ENCODE measurements around the gene GPM6B. TPM values are rescaled to one million over a fixed set of nuclear protein-coding genes. Genes with fewer than 3 reads are reported as not detected.

Gene GPM6B
- total RNA-seq (not detected), total RNA-seq (0.12 to 0.23 reads per million in 2 donors)

- no peaks in the 10 kb centered on the region for H3K4me1 Mint-ChIP-seq
- no peak for DNase-seq
- ATAC-seq: no peak
- H3K27ac Mint-ChIP-seq: no peak within 1 kb of the TSS
- H3K9me3 ChIP-seq (ENCODE audit: control insufficient read depth, low read length, poor library complexity, severe bottlenecking): no peaks in the 10 kb centered on the region
- peaks cover 28% of the 10 kb centered on the region for H3K27me3 Mint-ChIP-seq
- no peaks in the 10 kb centered on the region for H3K36me3 Mint-ChIP-seq (ENCODE audit: low read depth)
- H3K4me3 Mint-ChIP-seq: no peak within 1 kb of the TSS
Observed at GRCh38 chrX:13816643-13817627, at the start of gene GPM6B. Gene GPM6B, minus strand, starts transcription at chrX:13817093. Its CDS starts 189 bp downstream, at chrX:13816904.

DNA sequence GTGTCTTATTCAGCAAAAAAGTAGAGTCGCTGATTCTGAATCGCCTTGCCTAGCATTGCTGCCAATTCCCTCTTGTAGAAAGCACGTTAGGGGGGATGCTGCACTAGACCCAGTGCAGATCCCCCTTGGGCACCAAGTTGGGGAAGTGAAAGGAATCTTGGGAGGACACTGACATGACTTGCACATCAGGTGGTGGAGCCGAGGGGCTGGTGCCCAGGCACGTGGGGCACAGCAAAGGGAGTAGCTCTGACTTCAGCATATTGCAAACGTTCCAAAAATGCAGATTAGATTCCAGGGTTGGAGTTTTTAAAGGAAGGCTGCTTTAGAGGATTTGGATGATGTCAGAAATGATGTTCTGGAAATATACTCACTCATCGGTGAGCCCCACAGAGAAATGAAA lies 47.4 kb upstream of the GPM6B start:
- no peaks in the 10 kb centered on the region for H3K9me3 ChIP-seq (ENCODE audit: control insufficient read depth, low read length, poor library complexity, severe bottlenecking)
- Mint-ChIP-seq H3K4me3 (no peak overlapping the region), H3K4me1 (no peaks in the 10 kb centered on the region)

DNA sequence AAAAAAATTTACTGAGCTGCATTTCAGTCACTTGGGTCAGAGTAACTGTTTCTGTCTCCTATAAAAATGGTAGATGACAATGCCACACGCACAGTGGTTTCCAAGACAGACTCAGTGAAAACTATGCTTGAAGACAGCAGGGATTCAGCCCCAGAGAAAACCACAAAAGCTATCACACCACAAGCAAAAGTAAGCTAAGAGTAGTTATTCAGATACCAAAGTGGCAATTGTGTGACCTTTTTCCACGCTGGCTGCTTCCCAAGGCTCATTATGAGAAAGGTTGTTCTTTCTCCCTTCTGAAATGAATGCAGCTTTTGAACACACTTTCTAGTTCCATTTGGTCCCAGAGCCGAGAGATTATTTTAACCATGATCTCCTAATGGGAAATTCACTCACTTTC lies 46.4 kb upstream of the GPM6B start:
- ATAC-seq (no peak), DNase-seq (no peak)
- no peaks in the 10 kb centered on the region for H3K36me3 Mint-ChIP-seq (ENCODE audit: low read depth)
- no peak overlapping the region for H3K27ac Mint-ChIP-seq
- no peaks in the 10 kb centered on the region for H3K4me1 Mint-ChIP-seq
- peaks cover 20% of the 10 kb centered on the region for H3K27me3 Mint-ChIP-seq
- H3K4me3 Mint-ChIP-seq: no peak overlapping the region
- no peaks in the 10 kb centered on the region for H3K9me3 ChIP-seq (ENCODE audit: control insufficient read depth, low read length, poor library complexity, severe bottlenecking)

More for the DNA sequence above, 47.4 kb upstream of the GPM6B start:
- no peak for DNase-seq
- ATAC-seq: no peak
- Mint-ChIP-seq H3K36me3 (ENCODE audit: low read depth) (no peaks in the 10 kb centered on the region), H3K27ac (no peak overlapping the region), H3K27me3 (peaks cover 14% of the 10 kb centered on the region)

GRCh38 chrX:13859724-13860123 lies 42.8 kb upstream of the GPM6B start:
- Mint-ChIP-seq H3K4me3 (no peak overlapping the region), H3K27me3 (peaks cover 27% of the 10 kb centered on the region), H3K27ac (no peak overlapping the region), H3K36me3 (ENCODE audit: low read depth) (no peaks in the 10 kb centered on the region), H3K4me1 (no peaks in the 10 kb centered on the region)
- H3K9me3 ChIP-seq (ENCODE audit: control insufficient read depth, low read length, poor library complexity, severe bottlenecking): no peaks in the 10 kb centered on the region
- ATAC-seq: no peak
- no peak for DNase-seq

DNA sequence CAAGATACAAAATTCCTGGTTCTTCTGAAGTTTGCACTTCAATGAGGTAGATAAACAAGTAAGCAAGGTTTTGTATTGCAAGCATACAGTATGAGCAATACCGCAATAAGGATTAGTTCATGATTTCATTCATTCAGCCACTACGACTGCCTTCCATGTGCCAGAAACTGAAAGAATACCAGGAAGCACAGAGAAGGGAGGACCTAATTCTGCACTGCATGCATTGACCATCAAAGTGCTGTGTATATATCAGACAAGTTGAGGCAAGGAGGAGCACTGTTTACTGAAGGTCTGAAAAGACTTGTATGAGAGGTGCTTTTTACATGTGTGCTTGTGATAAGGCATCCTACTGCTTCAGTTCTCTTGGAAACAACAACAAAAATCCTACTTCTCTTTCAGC lies 40.9 kb upstream of the GPM6B start:
- Mint-ChIP-seq H3K4me1 (no peaks in the 10 kb centered on the region), H3K36me3 (ENCODE audit: low read depth) (no peaks in the 10 kb centered on the region), H3K27me3 (peaks cover 18% of the 10 kb centered on the region), H3K27ac (no peak overlapping the region), H3K4me3 (no peak overlapping the region)
- DNase-seq (no peak), ATAC-seq (no peak)
- H3K9me3 ChIP-seq (ENCODE audit: control insufficient read depth, low read length, poor library complexity, severe bottlenecking): no peaks in the 10 kb centered on the region

- H3K9me3 ChIP-seq (ENCODE audit: control insufficient read depth, low read length, poor library complexity, severe bottlenecking): no peaks in the 10 kb centered on the region
- Mint-ChIP-seq H3K4me1 (no peaks in the 10 kb centered on the region), H3K4me3 (no peak overlapping the region), H3K27me3 (peaks cover 18% of the 10 kb centered on the region), H3K36me3 (ENCODE audit: low read depth) (no peaks in the 10 kb centered on the region), H3K27ac (no peak overlapping the region)
- DNase-seq: no peak
- no peak for ATAC-seq
Observed at GRCh38 chrX:13855689-13856450, 39.0 kb upstream of the GPM6B start.

- no peaks in the 10 kb centered on the region for H3K9me3 ChIP-seq (ENCODE audit: control insufficient read depth, low read length, poor library complexity, severe bottlenecking)
- no peaks in the 10 kb centered on the region for H3K36me3 Mint-ChIP-seq (ENCODE audit: low read depth)
- H3K4me3 Mint-ChIP-seq: no peak overlapping the region
- H3K27ac Mint-ChIP-seq: no peak overlapping the region
- no peak for ATAC-seq
- peaks cover 13% of the 10 kb centered on the region for H3K27me3 Mint-ChIP-seq
- DNase-seq: no peak
- H3K4me1 Mint-ChIP-seq: no peaks in the 10 kb centered on the region
Observed at GRCh38 chrX:13854003-13854402, 37.1 kb upstream of the GPM6B start.

- Mint-ChIP-seq H3K4me1 (no peaks in the 10 kb centered on the region), H3K27ac (no peak overlapping the region), H3K4me3 (no peak overlapping the region), H3K36me3 (ENCODE audit: low read depth) (no peaks in the 10 kb centered on the region), H3K27me3 (peaks cover 5% of the 10 kb centered on the region)
- H3K9me3 ChIP-seq (ENCODE audit: control insufficient read depth, low read length, poor library complexity, severe bottlenecking): no peaks in the 10 kb centered on the region
- ATAC-seq (no peak), DNase-seq (no peak)
Observed at GRCh38 chrX:13852001-13852695, 35.3 kb upstream of the GPM6B start.

- Mint-ChIP-seq H3K27ac (no peak overlapping the region), H3K27me3 (no peaks in the 10 kb centered on the region), H3K4me1 (peaks cover 2% of the 10 kb centered on the region), H3K4me3 (no peak overlapping the region), H3K36me3 (ENCODE audit: low read depth) (no peaks in the 10 kb centered on the region)
- ATAC-seq (no peak), DNase-seq (no peak)
- no peaks in the 10 kb centered on the region for H3K9me3 ChIP-seq (ENCODE audit: control insufficient read depth, low read length, poor library complexity, severe bottlenecking)
Observed at GRCh38 chrX:13845721-13846378, 29.0 kb upstream of the GPM6B start.

DNA sequence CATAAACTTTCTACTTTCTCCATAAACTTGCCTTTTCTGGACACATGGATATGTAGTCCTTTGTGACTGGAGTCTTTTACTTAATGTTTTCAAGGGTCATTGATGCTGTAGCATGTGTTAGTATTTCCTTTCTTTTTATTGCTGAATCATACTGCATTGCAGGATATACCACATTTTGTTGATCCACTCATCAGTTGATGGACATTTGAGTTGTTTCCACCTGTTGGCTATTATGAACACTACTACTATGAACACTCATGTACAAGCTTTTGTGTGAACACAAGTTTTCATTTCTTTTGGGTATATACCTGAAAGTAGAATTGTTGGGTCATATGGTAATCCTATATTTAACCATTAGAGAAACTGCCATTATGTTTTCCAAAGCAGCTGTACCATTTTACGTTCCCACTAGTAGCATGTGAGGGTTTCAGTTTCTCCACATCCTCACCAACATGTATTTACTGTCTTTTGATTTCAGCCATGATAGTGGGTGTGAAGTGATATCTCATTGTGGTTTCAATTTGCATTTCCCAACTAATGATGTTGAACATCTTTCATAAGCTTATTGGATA lies 26.3 kb upstream of the GPM6B start:
- no peak for ATAC-seq
- H3K4me3 Mint-ChIP-seq: no peak overlapping the region

GRCh38 chrX:13840121-13840520 lies 23.2 kb upstream of the GPM6B start:
- no peak for ATAC-seq
- Mint-ChIP-seq H3K4me1 (peaks cover 2% of the 10 kb centered on the region), H3K36me3 (ENCODE audit: low read depth) (no peaks in the 10 kb centered on the region), H3K27me3 (no peaks in the 10 kb centered on the region), H3K27ac (no peak overlapping the region), H3K4me3 (no peak overlapping the region)
- no peak for DNase-seq
- H3K9me3 ChIP-seq (ENCODE audit: control insufficient read depth, low read length, poor library complexity, severe bottlenecking): no peaks in the 10 kb centered on the region

More for the DNA sequence above, 26.3 kb upstream of the GPM6B start:
- no peaks in the 10 kb centered on the region for H3K36me3 Mint-ChIP-seq (ENCODE audit: low read depth)
- peaks cover 2% of the 10 kb centered on the region for H3K4me1 Mint-ChIP-seq
- DNase-seq: no peak
- no peaks in the 10 kb centered on the region for H3K9me3 ChIP-seq (ENCODE audit: control insufficient read depth, low read length, poor library complexity, severe bottlenecking)
- H3K27ac Mint-ChIP-seq: no peak overlapping the region
- H3K27me3 Mint-ChIP-seq: no peaks in the 10 kb centered on the region

DNA sequence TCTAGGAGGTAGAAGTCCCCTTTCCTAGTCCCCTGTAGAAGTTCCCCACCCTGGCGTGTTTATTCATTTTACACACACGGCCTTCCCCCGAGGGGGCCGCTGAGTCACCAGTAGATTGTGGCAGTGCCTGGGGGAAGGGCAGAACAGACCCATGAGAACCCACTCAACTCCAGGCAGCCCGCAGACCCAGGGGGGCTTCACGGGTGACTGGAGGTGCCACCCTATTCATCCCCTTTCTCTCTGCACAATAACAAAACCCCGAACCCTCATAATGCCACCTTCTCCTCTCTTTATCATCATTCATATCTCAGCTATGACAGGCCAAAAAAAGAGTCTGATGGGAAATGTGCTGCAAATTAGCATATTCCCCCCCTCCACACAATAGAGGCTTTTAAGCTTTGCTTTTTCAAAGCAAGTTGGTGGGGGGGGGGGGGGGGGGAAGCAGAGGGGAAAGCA lies 20.4 kb upstream of the GPM6B start:
- Mint-ChIP-seq H3K27me3 (no peaks in the 10 kb centered on the region), H3K36me3 (ENCODE audit: low read depth) (no peaks in the 10 kb centered on the region), H3K4me1 (peaks cover 2% of the 10 kb centered on the region), H3K27ac (no peak overlapping the region), H3K4me3 (no peak overlapping the region)
- no peaks in the 10 kb centered on the region for H3K9me3 ChIP-seq (ENCODE audit: control insufficient read depth, low read length, poor library complexity, severe bottlenecking)
- no peak for ATAC-seq
- DNase-seq: no peak

Measured in T-helper 17 cell (primary cell).